Esophagus squamous epithelium (tissue), 4 donors: ENCODE measurements around the gene MAX.

Source experiments
- CTCF ChIP-seq, 6 experiments: fragments of 450-650 bp in 4 of 6; fragments of 200-600 bp in 2 of 6; sonication (generic) in 2 of 6; IDR thresholded peaks; one replicate each; pipeline ENCODE4 v1.5.1; 2016 to 2019; ENCODE audit warnings: antibody characterized with exemption in 6 of 6, mild to moderate bottlenecking in 4 of 6, moderate library complexity in 4 of 6
- POLR2A ChIP-seq, 4 donors: fragments of 450-650 bp; IDR thresholded peaks; one replicate each; pipeline ENCODE4 v1.6.1; 2017; ENCODE audit warnings: antibody characterized with exemption in 4 of 4, mild to moderate bottlenecking in 4 of 4, moderate library complexity in 3 of 4

DNA sequence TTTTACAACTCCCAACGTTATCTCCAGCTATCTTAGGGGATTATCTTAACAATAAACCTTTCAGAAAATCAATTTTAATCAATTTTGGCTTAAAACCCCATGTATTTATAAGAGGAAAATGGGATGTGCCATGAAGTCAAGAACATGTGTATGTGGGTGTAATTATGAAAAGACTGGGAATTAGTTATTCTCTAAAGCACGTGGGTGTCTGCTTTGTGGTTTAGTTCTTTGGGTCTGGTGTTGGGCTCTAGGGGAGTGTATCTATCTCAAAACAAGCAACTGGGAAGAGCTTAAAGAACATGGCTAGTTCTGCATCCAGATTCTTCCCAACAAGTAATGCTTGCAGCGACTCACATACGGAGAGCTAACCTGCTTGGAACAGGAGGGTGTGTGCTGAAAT lies 40.1 kb upstream of the MAX start:
- TF ChIP-seq CTCF (IDR thresholded peaks at IDR 0.05) (no peak), POLR2A (IDR thresholded peaks at IDR 0.05) (no peak)
